HepG2 (cell line): ENCODE data around the gene CCDC6. TPM values are rescaled to one million over a fixed set of nuclear protein-coding genes. Genes with fewer than 3 reads are reported as not detected.

Source experiments
- ATF7 ChIP-seq, 2 experiments: fragments of 450-650 bp in 1 of 2; sonication (generic) in 1 of 2; formaldehyde crosslinking in 1 of 2; IDR thresholded peaks; 2 replicates each; pipeline versions ENCODE4 v1.4.0 to v1.6.1; 2016 to 2020; ENCODE audit warnings: antibody characterized with exemption in 1 of 2, mild to moderate bottlenecking in 1 of 2, missing genetic modification reagents in 1 of 2
- ATRX ChIP-seq: sonication (generic); formaldehyde crosslinking; IDR thresholded peaks from 2 replicates; pipeline ENCODE4 v1.4.0; 2020; ENCODE audit warnings: missing genetic modification reagents, borderline replicate concordance
- DPF2 ChIP-seq: sonication (generic); formaldehyde crosslinking; IDR thresholded peaks from 2 replicates; pipeline ENCODE4 v1.4.0; 2020; ENCODE audit warnings: mild to moderate bottlenecking, low read depth, missing genetic modification reagents, borderline replicate concordance
- HOXA5 ChIP-seq: sonication (generic); formaldehyde crosslinking; IDR thresholded peaks from 2 replicates; pipeline ENCODE4 v1.4.0; 2020; ENCODE audit warnings: missing genetic modification reagents
- IRF2 ChIP-seq: IDR thresholded peaks from 2 replicates; pipeline ENCODE4 v1.6.1; 2018; ENCODE audit warnings: missing genetic modification reagents, missing compliant biosample characterization
- JUND ChIP-seq: sonication (generic); formaldehyde crosslinking; IDR thresholded peaks from 2 replicates; pipeline ENCODE4 v1.8.0; 2022; ENCODE audit warnings: mild to moderate bottlenecking, missing genetic modification reagents
- MAFF ChIP-seq: IDR thresholded peaks from 2 replicates; pipeline ENCODE4 v1.6.1; 2011; ENCODE audit warnings: low read depth, low read length, improper control_type of control experiment
- MED8 ChIP-seq: sonication (generic); formaldehyde crosslinking; IDR thresholded peaks from 2 replicates; pipeline ENCODE4 v1.8.1; 2023; ENCODE audit warnings: mild to moderate bottlenecking, missing genetic modification reagents; ENCODE audit not compliant: insufficient replicate concordance
- MIER2 ChIP-seq: IDR thresholded peaks from 2 replicates; pipeline ENCODE4 v1.6.1; 2016; ENCODE audit warnings: missing biosample characterization, missing genetic modification reagents
- MLX ChIP-seq: IDR thresholded peaks from 2 replicates; pipeline ENCODE4 v1.6.1; 2016
- NFRKB ChIP-seq: fragments of 450-650 bp; IDR thresholded peaks from 2 replicates; pipeline ENCODE4 v1.6.1; 2017
- PREB ChIP-seq: sonication (generic); formaldehyde crosslinking; IDR thresholded peaks from 2 replicates; pipeline ENCODE4 v1.4.0; 2020; ENCODE audit warnings: missing genetic modification reagents
- RBFOX2 ChIP-seq: fragments of 200-400 bp; formaldehyde crosslinking; IDR thresholded peaks from 2 replicates; pipeline ENCODE4 v1.6.1; 2017; ENCODE audit warnings: low read depth, mild to moderate bottlenecking, low read length
- SMARCE1 ChIP-seq: fragments of 450-650 bp; IDR thresholded peaks from 2 replicates; pipeline ENCODE4 v1.6.1; 2017; ENCODE audit warnings: borderline replicate concordance
- SP140L ChIP-seq: sonication (generic); formaldehyde crosslinking; IDR thresholded peaks from 2 replicates; pipeline ENCODE4 v1.4.0; 2020; ENCODE audit warnings: missing genetic modification reagents, borderline replicate concordance
- TBX2 ChIP-seq: sonication (generic); formaldehyde crosslinking; IDR thresholded peaks from 2 replicates; pipeline ENCODE4 v1.5.0; 2020; ENCODE audit warnings: missing genetic modification reagents, mild to moderate bottlenecking, borderline replicate concordance
- ZNF335 ChIP-seq: sonication (generic); formaldehyde crosslinking; IDR thresholded peaks from 2 replicates; pipeline ENCODE4 v1.4.0; 2020; ENCODE audit warnings: missing genetic modification reagents
- ZNF496 ChIP-seq: sonication (generic); formaldehyde crosslinking; IDR thresholded peaks from 2 replicates; pipeline ENCODE4 v1.8.1; 2023; ENCODE audit warnings: mild to moderate bottlenecking, moderate library complexity, missing genetic modification reagents; ENCODE audit not compliant: insufficient replicate concordance
- ZNF530 ChIP-seq: sonication (generic); formaldehyde crosslinking; IDR thresholded peaks from 2 replicates; pipeline ENCODE4 v1.5.0; 2020; ENCODE audit warnings: low read depth, mild to moderate bottlenecking, missing genetic modification reagents
- ZNF576 ChIP-seq: sonication (generic); formaldehyde crosslinking; IDR thresholded peaks from 2 replicates; pipeline ENCODE4 v1.4.0; 2020; ENCODE audit warnings: mild to moderate bottlenecking, missing genetic modification reagents
- ZNF619 ChIP-seq: sonication (generic); formaldehyde crosslinking; IDR thresholded peaks from 2 replicates; pipeline ENCODE4 v1.4.0; 2020; ENCODE audit warnings: mild to moderate bottlenecking, missing genetic modification reagents
- ZNF709 ChIP-seq: sonication (generic); formaldehyde crosslinking; IDR thresholded peaks from 2 replicates; pipeline ENCODE4 v1.5.0; 2020; ENCODE audit warnings: mild to moderate bottlenecking, missing genetic modification reagents
- polyA plus RNA-seq, 8 experiments: library from polyadenylated mRNA; depleted of rRNA in 3 of 8; stranded (reverse) in 7 of 8; unstranded in 1 of 8; fragments of >200 nt; fragmentation: Illumina TruSeq in 4 of 8; extraction: Trizol in 4 of 8; gene quantifications; 2 replicates each; pipeline versions ENCODE4 v1.2.1 to v1.2.3, GENCODE V29; 2011 to 2016; ENCODE audit warnings: low read depth in 4 of 8, missing spikeins in 1 of 8, mixed read lengths in 1 of 8; ENCODE audit not compliant: insufficient read depth in 1 of 8
- total RNA-seq, 5 experiments: library from RNA; depleted of rRNA; stranded (reverse); fragments of >200 nt; fragmentation: Illumina TruSeq; extraction: Trizol; gene quantifications; 2 replicates each; pipeline ENCODE4 v1.2.3, GENCODE V29; 2016; ENCODE audit warnings: low read depth in 1 of 5
- TF ChIP-seq, protein P1 (sequence below): sonication (generic); formaldehyde crosslinking; IDR thresholded peaks from 2 replicates; pipeline ENCODE4 v1.8.0; 2022; ENCODE audit warnings: mild to moderate bottlenecking, missing genetic modification reagents; ENCODE audit not compliant: insufficient replicate concordance
- TF ChIP-seq, protein P2 (sequence below): IDR thresholded peaks from 2 replicates; pipeline ENCODE4 v1.6.1; 2016; ENCODE audit warnings: missing compliant biosample characterization, missing genetic modification reagents, borderline replicate concordance

CCDC6 gene
- total and polyA plus RNA-seq, 2 of the 13 experiments (the other 11 are each of a cell fraction or from before 2014, with no cell fraction given), result 17.9 to 18.3 TPM

GRCh38 chr10:59906417-59907202 lies at the start of gene CCDC6 (continued):
- TF ChIP-seq, protein P1, sequence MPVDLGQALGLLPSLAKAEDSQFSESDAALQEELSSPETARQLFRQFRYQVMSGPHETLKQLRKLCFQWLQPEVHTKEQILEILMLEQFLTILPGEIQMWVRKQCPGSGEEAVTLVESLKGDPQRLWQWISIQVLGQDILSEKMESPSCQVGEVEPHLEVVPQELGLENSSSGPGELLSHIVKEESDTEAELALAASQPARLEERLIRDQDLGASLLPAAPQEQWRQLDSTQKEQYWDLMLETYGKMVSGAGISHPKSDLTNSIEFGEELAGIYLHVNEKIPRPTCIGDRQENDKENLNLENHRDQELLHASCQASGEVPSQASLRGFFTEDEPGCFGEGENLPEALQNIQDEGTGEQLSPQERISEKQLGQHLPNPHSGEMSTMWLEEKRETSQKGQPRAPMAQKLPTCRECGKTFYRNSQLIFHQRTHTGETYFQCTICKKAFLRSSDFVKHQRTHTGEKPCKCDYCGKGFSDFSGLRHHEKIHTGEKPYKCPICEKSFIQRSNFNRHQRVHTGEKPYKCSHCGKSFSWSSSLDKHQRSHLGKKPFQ, result peak; percentile 61
- no peak for TF ChIP-seq PREB (CRISPR knock-in tag)
- TF ChIP-seq MED8 (CRISPR knock-in tag), result no peak
- TF ChIP-seq NFRKB, result no peak
- peak; percentile 30; the same call in 1 of the 2 replicates for TF ChIP-seq DPF2 (CRISPR knock-in tag)
- peak; percentile 30; the same call in 1 of the 2 replicates for TF ChIP-seq ZNF619 (CRISPR knock-in tag)
- no peak for TF ChIP-seq ATRX
- TF ChIP-seq ZNF496 (CRISPR knock-in tag), result no peak
- TF ChIP-seq ATF7 (IDR thresholded peaks at IDR 0.05), result no peak
- TF ChIP-seq ATF7 (CRISPR knock-in tag; IDR thresholded peaks at IDR 0.05), result no peak; the same call in 1 of the 2 replicates
- no peak for TF ChIP-seq MAFF
- TF ChIP-seq RBFOX2, result peak; percentile 92
- TF ChIP-seq MLX, result peak; percentile 57; the same call in 1 of the 2 replicates
- TF ChIP-seq IRF2, result peak; percentile 71; the same call in 1 of the 2 replicates
- no peak for TF ChIP-seq JUND (CRISPR knock-in tag)
- TF ChIP-seq, protein P2, sequence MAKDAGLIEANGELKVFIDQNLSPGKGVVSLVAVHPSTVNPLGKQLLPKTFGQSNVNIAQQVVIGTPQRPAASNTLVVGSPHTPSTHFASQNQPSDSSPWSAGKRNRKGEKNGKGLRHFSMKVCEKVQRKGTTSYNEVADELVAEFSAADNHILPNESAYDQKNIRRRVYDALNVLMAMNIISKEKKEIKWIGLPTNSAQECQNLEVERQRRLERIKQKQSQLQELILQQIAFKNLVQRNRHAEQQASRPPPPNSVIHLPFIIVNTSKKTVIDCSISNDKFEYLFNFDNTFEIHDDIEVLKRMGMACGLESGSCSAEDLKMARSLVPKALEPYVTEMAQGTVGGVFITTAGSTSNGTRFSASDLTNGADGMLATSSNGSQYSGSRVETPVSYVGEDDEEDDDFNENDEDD, result peak; percentile 78; the same call in 1 of the 2 replicates
- peak; percentile 67; the same call in 1 of the 2 replicates for TF ChIP-seq HOXA5 (CRISPR knock-in tag)
- TF ChIP-seq ZNF530 (CRISPR knock-in tag), result no peak
- 0 out of 2 replicates have a peak, but pooled peaks have one; percentile 26 for TF ChIP-seq ZNF335
- peak; percentile 94; the same call in 1 of the 2 replicates for TF ChIP-seq TBX2 (CRISPR knock-in tag)
- no peak for TF ChIP-seq SP140L (CRISPR knock-in tag)
- peak; percentile 71; the same call in 1 of the 2 replicates for TF ChIP-seq ZNF709 (CRISPR knock-in tag)
- no peak for TF ChIP-seq SMARCE1
- no peak for TF ChIP-seq MIER2 (CRISPR knock-in tag)
- TF ChIP-seq ZNF576 (CRISPR knock-in tag), result peak; percentile 52; the same call in 1 of the 2 replicates
